SK-N-MC (cell line): ENCODE data around the gene MMP15.

ENCODE experiments used
- EZH2 ChIP-seq: fragments of 200-600 bp; sonication (generic); IDR thresholded peaks from one replicate; pipeline ENCODE4 v1.6.1; 2017; ENCODE audit warnings: antibody characterized with exemption
- POLR2AphosphoS5 ChIP-seq: IDR thresholded peaks from 2 replicates; pipeline ENCODE4 v1.6.1; 2012; ENCODE audit warnings: mild to moderate bottlenecking, low read depth, low read length, borderline replicate concordance

DNA sequence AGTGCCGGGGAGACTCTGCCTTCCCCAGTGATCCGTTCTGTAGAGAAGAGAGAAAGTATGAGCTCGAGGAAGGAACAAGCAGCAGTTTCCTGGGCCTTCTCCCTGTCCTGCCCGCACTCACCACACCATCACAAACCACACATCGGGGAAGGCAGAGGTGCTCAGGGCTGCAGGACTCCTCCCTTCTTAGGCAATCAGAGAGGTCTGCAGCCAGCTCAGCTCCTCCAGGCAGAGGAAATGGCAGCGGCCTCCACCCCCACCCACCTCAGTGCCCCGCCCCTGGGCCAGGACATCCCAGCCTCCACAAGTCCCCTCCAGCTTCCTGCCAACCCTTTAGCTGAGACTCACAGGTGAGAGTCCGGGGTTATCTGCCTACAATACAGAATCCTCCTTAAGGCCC lies 27.1 kb upstream of the MMP15 start:
- TF ChIP-seq EZH2 (no peak), POLR2AphosphoS5 (no peak)
